Type B pancreatic cell (in vitro differentiated cells): ENCODE data around the gene ELL2. TPM values are rescaled to one million over a fixed set of nuclear protein-coding genes. Genes with fewer than 3 reads are reported as not detected.

Experiments
- DNase-seq: peaks from one replicate; pipeline ENCODE4 v3.0.0; 2021; ENCODE audit warnings: mixed read lengths; ENCODE audit not compliant: unreplicated experiment; ENCODE audit errors: extremely low spot score
- H3K27ac Mint-ChIP-seq: 2 replicates; pipeline ENCODE4 v1.8.0; 2021; ENCODE audit warnings: mild to moderate bottlenecking, mixed read lengths
- H3K27me3 Mint-ChIP-seq: 2 replicates; pipeline ENCODE4 v1.8.0; 2021; ENCODE audit warnings: mixed read lengths
- H3K36me3 Mint-ChIP-seq: 2 replicates; pipeline ENCODE4 v1.8.0; 2021; ENCODE audit warnings: mixed read lengths
- H3K4me1 Mint-ChIP-seq: one replicate; pipeline ENCODE4 v1.8.0; 2021; ENCODE audit warnings: mixed read lengths; ENCODE audit not compliant: unreplicated experiment
- H3K4me3 Mint-ChIP-seq: 2 replicates; pipeline ENCODE4 v1.8.0; 2021; ENCODE audit warnings: mild to moderate bottlenecking, mixed read lengths
- H3K9me3 Mint-ChIP-seq: 2 replicates; pipeline ENCODE4 v1.8.0; 2021; ENCODE audit warnings: mixed read lengths
- total RNA-seq: library from RNA; stranded (reverse); gene quantifications from 2 replicates; pipeline ENCODE4 v1.2.1, GENCODE V29; 2021; ENCODE audit warnings: low replicate concordance
- TF ChIP-seq, protein P1 (sequence below): fragments of 200-600 bp; sonication (generic); conservative IDR thresholded peaks from 2 replicates; pipeline ENCODE4 v1.5.0; 2021; ENCODE audit warnings: antibody characterized with exemption, mild to moderate bottlenecking

ELL2 gene
- total RNA-seq, 1 donor from 2014 or later: 33.9 TPM

DNA sequence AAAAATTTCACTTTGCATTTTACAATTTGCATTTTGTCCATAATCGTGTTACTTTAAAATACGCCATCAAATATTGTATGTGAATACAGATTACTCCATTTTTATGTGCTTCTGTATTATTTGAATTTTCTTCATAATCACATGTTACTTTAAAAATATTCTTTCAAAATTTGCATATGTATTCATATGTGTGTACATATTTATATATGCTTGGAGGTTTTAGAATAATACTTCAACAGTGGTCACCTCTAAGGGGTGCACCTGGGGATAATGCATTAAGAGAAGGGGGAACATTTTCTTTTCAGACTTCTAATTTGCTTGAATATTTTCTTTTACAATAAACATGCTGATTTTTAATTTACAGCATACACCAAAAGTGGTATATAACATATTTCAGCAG is 21.9 kb upstream of the ELL2 start:
- peaks cover 5% of the 10 kb centered on the region for H3K4me1 Mint-ChIP-seq
- no peak for DNase-seq
- H3K27me3 Mint-ChIP-seq: no peaks in the 10 kb centered on the region
- no peaks in the 10 kb centered on the region for H3K9me3 Mint-ChIP-seq
- no peak overlapping the region for H3K4me3 Mint-ChIP-seq
- no peaks in the 10 kb centered on the region for H3K36me3 Mint-ChIP-seq
- no peak overlapping the region for H3K27ac Mint-ChIP-seq
- TF ChIP-seq, protein P1, sequence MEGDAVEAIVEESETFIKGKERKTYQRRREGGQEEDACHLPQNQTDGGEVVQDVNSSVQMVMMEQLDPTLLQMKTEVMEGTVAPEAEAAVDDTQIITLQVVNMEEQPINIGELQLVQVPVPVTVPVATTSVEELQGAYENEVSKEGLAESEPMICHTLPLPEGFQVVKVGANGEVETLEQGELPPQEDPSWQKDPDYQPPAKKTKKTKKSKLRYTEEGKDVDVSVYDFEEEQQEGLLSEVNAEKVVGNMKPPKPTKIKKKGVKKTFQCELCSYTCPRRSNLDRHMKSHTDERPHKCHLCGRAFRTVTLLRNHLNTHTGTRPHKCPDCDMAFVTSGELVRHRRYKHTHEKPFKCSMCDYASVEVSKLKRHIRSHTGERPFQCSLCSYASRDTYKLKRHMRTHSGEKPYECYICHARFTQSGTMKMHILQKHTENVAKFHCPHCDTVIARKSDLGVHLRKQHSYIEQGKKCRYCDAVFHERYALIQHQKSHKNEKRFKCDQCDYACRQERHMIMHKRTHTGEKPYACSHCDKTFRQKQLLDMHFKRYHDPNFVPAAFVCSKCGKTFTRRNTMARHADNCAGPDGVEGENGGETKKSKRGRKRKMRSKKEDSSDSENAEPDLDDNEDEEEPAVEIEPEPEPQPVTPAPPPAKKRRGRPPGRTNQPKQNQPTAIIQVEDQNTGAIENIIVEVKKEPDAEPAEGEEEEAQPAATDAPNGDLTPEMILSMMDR: no peak

DNA sequence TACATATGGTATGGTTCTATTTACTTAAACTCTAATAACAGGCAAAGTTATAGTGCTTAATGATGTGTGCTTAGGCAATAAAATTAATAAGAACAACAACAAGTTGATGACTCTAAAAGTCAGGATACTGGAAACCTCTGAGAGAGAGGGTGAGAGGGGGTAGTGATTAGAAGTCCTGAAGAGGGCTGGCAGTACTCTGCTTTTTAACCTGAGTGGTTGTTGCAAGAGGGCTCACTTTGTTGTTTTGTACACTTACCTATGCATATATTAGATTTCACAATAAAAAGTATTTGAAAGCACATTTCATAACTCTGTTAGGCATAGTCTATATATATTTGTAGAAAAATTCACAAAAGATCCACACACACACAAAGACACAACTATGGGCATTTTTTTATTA is 21.4 kb upstream of the ELL2 start:
- no peak for DNase-seq
- TF ChIP-seq, protein P1: no peak
- Mint-ChIP-seq H3K27me3 (no peaks in the 10 kb centered on the region), H3K27ac (no peak overlapping the region), H3K4me3 (no peak overlapping the region), H3K36me3 (no peaks in the 10 kb centered on the region), H3K4me1 (peaks cover 5% of the 10 kb centered on the region), H3K9me3 (no peaks in the 10 kb centered on the region)

DNA sequence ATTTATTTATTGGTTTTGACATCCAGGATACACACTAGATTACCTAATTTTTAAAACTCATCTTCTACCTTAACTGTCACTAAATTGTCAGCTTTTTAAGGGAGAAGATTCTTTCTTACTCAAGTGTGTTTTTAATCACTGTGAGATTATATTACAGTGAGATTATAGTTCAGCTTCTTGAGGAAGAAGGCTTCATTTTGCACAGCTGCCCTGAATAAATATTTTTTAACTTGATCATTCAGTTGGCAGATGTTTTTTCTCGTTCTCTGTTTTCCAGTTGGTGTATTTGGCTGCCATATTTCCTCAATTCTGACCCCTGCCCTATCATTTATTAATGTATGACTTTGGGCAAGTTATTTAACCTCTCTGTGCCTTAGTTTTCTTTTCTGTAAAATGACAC is 15.0 kb upstream of the ELL2 start:
- no peak overlapping the region for H3K27ac Mint-ChIP-seq
- no peak overlapping the region for H3K4me3 Mint-ChIP-seq
- H3K36me3 Mint-ChIP-seq: no peaks in the 10 kb centered on the region
- no peaks in the 10 kb centered on the region for H3K4me1 Mint-ChIP-seq
- DNase-seq: no peak
- H3K9me3 Mint-ChIP-seq: no peaks in the 10 kb centered on the region
- TF ChIP-seq, protein P1: no peak
- H3K27me3 Mint-ChIP-seq: no peaks in the 10 kb centered on the region

DNA sequence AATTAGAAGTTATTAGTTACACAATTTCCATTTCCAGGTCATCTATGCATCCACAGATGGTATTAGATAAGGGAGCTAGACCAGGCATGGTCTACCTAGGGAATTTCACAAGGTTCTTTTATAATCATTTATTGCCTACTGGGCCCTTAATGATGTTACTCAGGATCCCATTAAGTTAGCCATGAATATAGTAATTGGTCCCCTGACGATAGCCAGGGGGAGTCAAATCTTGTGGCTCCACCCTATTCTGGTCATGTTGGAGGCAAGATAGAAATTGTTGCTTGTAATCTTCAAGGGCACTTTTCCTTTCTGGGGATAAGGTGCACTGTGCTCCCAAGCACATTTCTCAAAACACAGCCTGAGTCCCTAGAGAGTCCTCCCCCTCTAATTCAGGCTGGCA is 14.1 kb upstream of the ELL2 start:
- DNase-seq: no peak
- no peaks in the 10 kb centered on the region for H3K36me3 Mint-ChIP-seq
- H3K27me3 Mint-ChIP-seq: no peaks in the 10 kb centered on the region
- H3K4me1 Mint-ChIP-seq: no peaks in the 10 kb centered on the region
- no peaks in the 10 kb centered on the region for H3K9me3 Mint-ChIP-seq
- no peak overlapping the region for H3K27ac Mint-ChIP-seq
- no peak overlapping the region for H3K4me3 Mint-ChIP-seq
- TF ChIP-seq, protein P1: no peak

DNA sequence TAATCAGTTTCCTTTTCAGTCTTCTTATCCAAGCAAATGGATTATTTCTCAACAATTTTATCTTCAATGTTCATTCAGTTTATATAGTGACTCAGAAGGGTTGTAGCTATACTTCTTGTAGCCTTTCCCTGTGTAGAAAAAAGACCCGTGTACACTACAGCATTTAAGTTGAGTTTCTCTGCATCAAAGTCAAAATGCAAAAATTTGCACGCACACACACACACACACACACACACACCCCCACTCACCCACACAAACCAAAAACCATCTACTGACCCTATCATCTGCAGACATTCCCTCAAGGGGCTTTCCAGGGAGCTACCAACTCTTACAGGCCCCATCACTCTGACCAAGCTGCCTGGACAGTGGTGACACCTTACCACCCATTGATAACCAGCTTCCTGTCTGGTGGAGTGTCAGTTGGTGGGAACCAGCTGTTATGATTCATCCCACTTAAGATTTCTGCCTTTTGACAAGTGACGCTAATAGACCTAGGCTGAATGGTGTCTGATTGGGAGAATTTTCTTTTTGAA is 12.2 kb upstream of the ELL2 start:
- TF ChIP-seq, protein P1: no peak
- Mint-ChIP-seq H3K36me3 (no peaks in the 10 kb centered on the region), H3K9me3 (no peaks in the 10 kb centered on the region), H3K4me3 (no peak overlapping the region), H3K4me1 (no peaks in the 10 kb centered on the region), H3K27me3 (no peaks in the 10 kb centered on the region), H3K27ac (no peak overlapping the region)
- no peak for DNase-seq

DNA sequence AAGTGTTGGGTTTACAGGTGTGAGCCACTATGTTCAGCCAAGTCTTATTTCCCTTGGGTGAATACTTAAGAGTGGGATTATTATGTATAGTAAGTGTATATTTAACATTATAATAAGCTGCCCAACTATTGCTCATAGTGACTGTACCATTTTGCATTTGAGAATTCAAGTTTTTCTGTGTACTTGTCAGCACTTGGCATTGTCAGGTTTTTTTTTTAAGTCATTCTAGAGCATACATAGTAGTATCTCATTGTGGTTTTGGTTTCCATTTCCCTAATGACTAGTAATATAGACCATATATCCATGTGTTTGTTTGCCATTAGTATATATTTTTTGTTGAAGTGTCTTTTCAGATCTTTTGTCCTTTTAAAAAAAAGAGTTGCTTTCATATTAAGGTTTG is 10.5 kb upstream of the ELL2 start:
- no peaks in the 10 kb centered on the region for H3K36me3 Mint-ChIP-seq

More for the DNA sequence above, 10.5 kb upstream of the ELL2 start:
- TF ChIP-seq, protein P1: no peak
- Mint-ChIP-seq H3K27me3 (no peaks in the 10 kb centered on the region), H3K4me3 (no peak overlapping the region), H3K4me1 (no peaks in the 10 kb centered on the region), H3K27ac (no peak overlapping the region), H3K9me3 (no peaks in the 10 kb centered on the region)
- DNase-seq: no peak
